GM23338 (cell line): ENCODE results near the gene CRNKL1. TPM values are rescaled to one million over a fixed set of nuclear protein-coding genes. Genes with fewer than 3 reads are reported as not detected.

Experiments used
- CREB1 ChIP-seq: fragments of 250-450 bp; sonication (Bioruptor Pico); IDR thresholded peaks from 2 replicates; pipeline ENCODE4 v1.5.0; 2020; ENCODE audit warnings: low read depth, mild to moderate bottlenecking, moderate library complexity
- EZH2 ChIP-seq: fragments of 200-600 bp; sonication (generic); IDR thresholded peaks from one replicate; pipeline ENCODE4 v1.8.0; 2017; ENCODE audit warnings: antibody characterized with exemption, mild to moderate bottlenecking, low read depth; ENCODE audit not compliant: unreplicated experiment
- EZH2phosphoT487 ChIP-seq: fragments of 200-600 bp; sonication (generic); IDR thresholded peaks from one replicate; pipeline ENCODE4 v1.8.1; 2018; ENCODE audit warnings: antibody characterized with exemption; ENCODE audit not compliant: unreplicated experiment
- POLR2AphosphoS5 ChIP-seq: IDR thresholded peaks from 2 replicates; pipeline ENCODE4 v1.6.1; 2016; ENCODE audit warnings: antibody characterized with exemption, low read depth
- REST ChIP-seq: IDR thresholded peaks from one replicate; pipeline ENCODE4 v1.6.1; 2018; ENCODE audit warnings: antibody characterized with exemption; ENCODE audit not compliant: unreplicated experiment
- STAT1 ChIP-seq: IDR thresholded peaks from one replicate; pipeline ENCODE4 v1.6.1; 2016; ENCODE audit warnings: antibody characterized with exemption; ENCODE audit not compliant: unreplicated experiment
- ZNF114 ChIP-seq: fragments of 250-450 bp; sonication (Bioruptor Pico); IDR thresholded peaks from 2 replicates; pipeline ENCODE4 v1.5.0; 2020; ENCODE audit warnings: mild to moderate bottlenecking, moderate library complexity
- ZNF331 ChIP-seq: fragments of 250-450 bp; sonication (Bioruptor Pico); IDR thresholded peaks from 2 replicates; pipeline ENCODE4 v1.5.0; 2020; ENCODE audit warnings: low read depth, mild to moderate bottlenecking, moderate library complexity
- polyA plus RNA-seq: library from polyadenylated mRNA; unstranded; fragments of >200 nt; fragmentation: Nextera tagmentation; extraction: Ambion mirVana; gene quantifications from 2 replicates; pipeline ENCODE4 v1.2.1, GENCODE V29; 2016
- total RNA-seq: library from RNA; depleted of rRNA; stranded (reverse); fragments of >200 nt; shearing (Covaris generic); gene quantifications from 2 replicates; pipeline ENCODE4 v1.2.3, GENCODE V29; 2014
- TF ChIP-seq, protein P1 (sequence below): fragments of 250-450 bp; sonication (Bioruptor Pico); IDR thresholded peaks from 2 replicates; pipeline ENCODE4 v1.5.0; 2020; ENCODE audit warnings: mild to moderate bottlenecking, moderate library complexity

The CRNKL1 gene
- total and polyA plus RNA-seq, 2 experiments from 2014 or later, result 24.2 to 27.2 TPM

DNA sequence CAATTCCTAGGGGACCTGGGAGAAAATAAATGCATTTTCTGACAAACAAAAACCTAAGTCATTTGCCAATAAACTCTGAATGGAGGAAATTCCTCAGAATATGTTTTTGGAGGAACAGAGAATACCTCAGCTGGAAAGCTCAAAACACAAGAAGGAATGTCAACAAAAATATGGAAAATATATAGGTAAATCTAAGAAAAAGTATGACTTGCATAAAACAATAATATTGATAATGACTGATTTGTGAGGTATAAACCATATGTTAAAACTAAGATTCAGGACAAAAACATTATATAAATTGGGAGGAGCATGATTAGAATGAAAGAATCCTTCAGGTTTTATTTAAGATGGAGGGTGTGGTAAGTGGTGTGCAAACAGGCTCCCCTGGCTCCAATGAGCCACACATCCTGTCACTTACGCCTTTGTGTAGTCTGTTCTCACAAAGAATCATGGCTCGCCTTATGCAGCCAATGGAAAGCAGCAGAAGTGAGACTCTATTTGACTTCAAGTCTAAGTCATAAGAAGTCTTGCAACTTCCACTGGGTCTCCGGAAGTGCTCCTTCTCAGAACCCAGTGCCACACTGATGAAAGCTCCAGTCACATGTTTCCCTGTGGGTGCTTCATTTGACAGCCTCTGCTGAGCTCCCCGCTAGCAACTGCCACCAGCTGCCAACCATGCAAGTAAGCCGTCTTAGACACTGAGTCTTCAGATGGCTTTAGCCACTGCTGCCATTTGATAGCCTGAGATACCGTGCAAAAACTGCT, 8.2 kb upstream of the CRNKL1 start (continued):
- TF ChIP-seq, protein P1, sequence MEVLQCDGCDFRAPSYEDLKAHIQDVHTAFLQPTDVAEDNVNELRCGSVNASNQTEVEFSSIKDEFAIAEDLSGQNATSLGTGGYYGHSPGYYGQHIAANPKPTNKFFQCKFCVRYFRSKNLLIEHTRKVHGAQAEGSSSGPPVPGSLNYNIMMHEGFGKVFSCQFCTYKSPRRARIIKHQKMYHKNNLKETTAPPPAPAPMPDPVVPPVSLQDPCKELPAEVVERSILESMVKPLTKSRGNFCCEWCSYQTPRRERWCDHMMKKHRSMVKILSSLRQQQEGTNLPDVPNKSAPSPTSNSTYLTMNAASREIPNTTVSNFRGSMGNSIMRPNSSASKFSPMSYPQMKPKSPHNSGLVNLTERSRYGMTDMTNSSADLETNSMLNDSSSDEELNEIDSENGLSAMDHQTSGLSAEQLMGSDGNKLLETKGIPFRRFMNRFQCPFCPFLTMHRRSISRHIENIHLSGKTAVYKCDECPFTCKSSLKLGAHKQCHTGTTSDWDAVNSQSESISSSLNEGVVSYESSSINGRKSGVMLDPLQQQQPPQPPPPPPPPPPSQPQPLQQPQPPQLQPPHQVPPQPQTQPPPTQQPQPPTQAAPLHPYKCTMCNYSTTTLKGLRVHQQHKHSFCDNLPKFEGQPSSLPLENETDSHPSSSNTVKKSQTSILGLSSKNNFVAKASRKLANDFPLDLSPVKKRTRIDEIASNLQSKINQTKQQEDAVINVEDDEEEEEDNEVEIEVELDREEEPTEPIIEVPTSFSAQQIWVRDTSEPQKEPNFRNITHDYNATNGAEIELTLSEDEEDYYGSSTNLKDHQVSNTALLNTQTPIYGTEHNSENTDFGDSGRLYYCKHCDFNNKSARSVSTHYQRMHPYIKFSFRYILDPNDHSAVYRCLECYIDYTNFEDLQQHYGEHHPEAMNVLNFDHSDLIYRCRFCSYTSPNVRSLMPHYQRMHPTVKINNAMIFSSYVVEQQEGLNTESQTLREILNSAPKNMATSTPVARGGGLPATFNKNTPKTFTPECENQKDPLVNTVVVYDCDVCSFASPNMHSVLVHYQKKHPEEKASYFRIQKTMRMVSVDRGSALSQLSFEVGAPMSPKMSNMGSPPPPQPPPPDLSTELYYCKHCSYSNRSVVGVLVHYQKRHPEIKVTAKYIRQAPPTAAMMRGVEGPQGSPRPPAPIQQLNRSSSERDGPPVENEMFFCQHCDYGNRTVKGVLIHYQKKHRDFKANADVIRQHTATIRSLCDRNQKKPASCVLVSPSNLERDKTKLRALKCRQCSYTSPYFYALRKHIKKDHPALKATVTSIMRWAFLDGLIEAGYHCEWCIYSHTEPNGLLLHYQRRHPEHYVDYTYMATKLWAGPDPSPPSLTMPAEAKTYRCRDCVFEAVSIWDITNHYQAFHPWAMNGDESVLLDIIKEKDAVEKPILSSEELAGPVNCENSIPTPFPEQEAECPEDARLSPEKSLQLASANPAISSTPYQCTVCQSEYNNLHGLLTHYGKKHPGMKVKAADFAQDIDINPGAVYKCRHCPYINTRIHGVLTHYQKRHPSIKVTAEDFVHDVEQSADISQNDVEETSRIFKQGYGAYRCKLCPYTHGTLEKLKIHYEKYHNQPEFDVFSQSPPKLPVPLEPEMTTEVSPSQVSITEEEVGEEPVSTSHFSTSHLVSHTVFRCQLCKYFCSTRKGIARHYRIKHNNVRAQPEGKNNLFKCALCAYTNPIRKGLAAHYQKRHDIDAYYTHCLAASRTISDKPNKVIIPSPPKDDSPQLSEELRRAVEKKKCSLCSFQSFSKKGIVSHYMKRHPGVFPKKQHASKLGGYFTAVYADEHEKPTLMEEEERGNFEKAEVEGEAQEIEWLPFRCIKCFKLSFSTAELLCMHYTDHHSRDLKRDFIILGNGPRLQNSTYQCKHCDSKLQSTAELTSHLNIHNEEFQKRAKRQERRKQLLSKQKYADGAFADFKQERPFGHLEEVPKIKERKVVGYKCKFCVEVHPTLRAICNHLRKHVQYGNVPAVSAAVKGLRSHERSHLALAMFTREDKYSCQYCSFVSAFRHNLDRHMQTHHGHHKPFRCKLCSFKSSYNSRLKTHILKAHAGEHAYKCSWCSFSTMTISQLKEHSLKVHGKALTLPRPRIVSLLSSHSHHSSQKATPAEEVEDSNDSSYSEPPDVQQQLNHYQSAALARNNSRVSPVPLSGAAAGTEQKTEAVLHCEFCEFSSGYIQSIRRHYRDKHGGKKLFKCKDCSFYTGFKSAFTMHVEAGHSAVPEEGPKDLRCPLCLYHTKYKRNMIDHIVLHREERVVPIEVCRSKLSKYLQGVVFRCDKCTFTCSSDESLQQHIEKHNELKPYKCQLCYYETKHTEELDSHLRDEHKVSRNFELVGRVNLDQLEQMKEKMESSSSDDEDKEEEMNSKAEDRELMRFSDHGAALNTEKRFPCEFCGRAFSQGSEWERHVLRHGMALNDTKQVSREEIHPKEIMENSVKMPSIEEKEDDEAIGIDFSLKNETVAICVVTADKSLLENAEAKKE (CRISPR knock-in tag), result no peak
- TF ChIP-seq STAT1, result no peak
- TF ChIP-seq CREB1 (CRISPR knock-in tag), result no peak
- no peak for TF ChIP-seq REST
- TF ChIP-seq EZH2phosphoT487, result no peak
- TF ChIP-seq EZH2, result no peak
- no peak for TF ChIP-seq ZNF114 (CRISPR knock-in tag)
- TF ChIP-seq POLR2AphosphoS5, result no peak
- no peak for TF ChIP-seq ZNF331 (CRISPR knock-in tag)
